ENCODE results near the gene ADGRE3.

- TF ChIP-seq CTCF (IDR thresholded peaks at IDR 0.05) (no peak), POLR2AphosphoS5 (IDR thresholded peaks at IDR 0.05) (no peak), POLR2A (IDR thresholded peaks at IDR 0.05) (no peak), EP300 (IDR thresholded peaks at IDR 0.05; ENCODE audit: low read depth) (no peak)
Measured at GRCh38 chr19:14649020-14649419, 25.6 kb downstream of the ADGRE3 start.

Data from transverse colon (tissue), 4 donors.